ENCODE data around the gene CDH24. TPM values are rescaled to one million over a fixed set of nuclear protein-coding genes. Genes with fewer than 3 reads are reported as not detected.

The CDH24 gene
- total RNA-seq, 1 donor from 2014 or later: 1.3 TPM

DNA sequence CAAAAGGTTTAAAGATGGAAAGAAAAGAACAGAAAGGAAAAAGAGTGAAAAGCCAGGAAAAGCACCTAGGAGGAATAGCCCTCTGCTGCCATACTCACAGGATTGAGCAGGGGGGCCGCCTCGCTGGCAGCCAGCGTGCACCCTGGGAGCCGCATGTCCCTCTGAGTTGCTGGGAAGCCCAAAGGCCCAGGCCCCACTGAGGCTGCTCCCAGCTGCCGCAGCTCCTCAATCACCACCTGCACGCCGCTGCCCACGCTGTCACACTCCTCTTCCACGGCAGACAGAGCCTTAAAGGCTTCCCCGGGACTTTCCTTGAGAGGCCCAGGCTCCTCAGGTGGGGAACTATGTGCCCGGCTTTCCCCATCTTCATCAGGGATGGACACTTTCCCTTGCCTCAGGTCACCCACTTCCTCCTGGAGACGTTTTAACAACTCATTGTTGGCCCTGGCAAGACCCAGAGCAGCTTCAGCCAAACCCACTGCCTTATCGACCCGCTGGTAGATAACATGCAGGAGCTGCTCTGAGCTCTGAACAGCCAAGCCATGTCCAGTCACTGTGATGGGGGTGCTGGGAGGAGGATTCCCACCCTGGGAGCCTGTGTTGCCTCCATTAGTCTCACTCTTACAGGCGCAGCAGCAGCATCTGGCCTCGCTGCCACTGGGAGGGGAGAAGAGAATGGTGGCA is 58.8 kb downstream of the CDH24 start:
- Mint-ChIP-seq H3K9me3 (no peaks in the 10 kb centered on the region), H3K27me3 (no peaks in the 10 kb centered on the region), H3K27ac (no peak overlapping the region), H3K36me3 (ENCODE audit: low read depth) (peaks cover 12% of the 10 kb centered on the region), H3K4me1 (peaks cover 3% of the 10 kb centered on the region), H3K4me3 (no peak overlapping the region)
- ChIA-PET POLR2A (no interaction called here), CTCF (interaction anchor here (6.9 kb wide), 1 partner anchor 61 kb away, joined by 123 read pairs; the partner anchor contains the start of gene CDH24)
- ATAC-seq (ENCODE audit: low read depth) (no peak), DNase-seq (no peak)
- TF ChIP-seq, protein P1, sequence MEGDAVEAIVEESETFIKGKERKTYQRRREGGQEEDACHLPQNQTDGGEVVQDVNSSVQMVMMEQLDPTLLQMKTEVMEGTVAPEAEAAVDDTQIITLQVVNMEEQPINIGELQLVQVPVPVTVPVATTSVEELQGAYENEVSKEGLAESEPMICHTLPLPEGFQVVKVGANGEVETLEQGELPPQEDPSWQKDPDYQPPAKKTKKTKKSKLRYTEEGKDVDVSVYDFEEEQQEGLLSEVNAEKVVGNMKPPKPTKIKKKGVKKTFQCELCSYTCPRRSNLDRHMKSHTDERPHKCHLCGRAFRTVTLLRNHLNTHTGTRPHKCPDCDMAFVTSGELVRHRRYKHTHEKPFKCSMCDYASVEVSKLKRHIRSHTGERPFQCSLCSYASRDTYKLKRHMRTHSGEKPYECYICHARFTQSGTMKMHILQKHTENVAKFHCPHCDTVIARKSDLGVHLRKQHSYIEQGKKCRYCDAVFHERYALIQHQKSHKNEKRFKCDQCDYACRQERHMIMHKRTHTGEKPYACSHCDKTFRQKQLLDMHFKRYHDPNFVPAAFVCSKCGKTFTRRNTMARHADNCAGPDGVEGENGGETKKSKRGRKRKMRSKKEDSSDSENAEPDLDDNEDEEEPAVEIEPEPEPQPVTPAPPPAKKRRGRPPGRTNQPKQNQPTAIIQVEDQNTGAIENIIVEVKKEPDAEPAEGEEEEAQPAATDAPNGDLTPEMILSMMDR (IDR thresholded peaks at IDR 0.05): no peak
- intact Hi-C loops (cut with micrococcal nuclease): no loop called here

DNA sequence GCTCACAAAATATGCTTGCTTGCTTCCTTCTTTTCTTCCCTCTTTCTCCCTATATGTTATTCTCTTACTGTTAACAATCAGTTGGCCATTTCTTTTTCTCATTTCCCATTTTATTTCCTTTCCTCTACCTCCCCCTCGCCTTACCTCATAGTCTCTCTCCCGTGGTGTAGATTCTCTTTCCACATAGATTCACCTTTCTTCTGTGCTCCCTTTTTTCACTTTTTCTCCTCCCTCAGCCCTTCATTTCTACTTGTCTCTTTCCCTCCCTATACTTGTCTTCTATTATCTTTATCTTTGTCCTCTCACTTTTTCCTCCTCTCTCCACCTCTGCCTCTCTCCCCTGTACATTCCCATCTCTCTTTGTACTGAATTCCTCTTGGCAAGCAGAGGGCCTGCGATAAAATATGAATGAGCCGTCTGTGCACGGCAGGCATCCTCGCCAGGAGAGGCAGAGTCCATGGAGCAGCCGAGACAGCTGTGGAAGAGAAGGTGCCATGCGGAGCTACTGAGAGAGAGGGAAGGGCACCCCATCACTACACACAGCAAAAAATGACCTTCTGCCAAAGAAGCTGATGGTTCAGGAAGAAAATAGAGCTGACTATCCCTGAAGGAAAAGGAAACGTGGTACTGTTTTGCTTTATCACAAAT is 59.5 kb downstream of the CDH24 start:
- POLR2A ChIA-PET: no interaction called here
- no peak overlapping the region for H3K27ac Mint-ChIP-seq
- H3K27me3 Mint-ChIP-seq: no peaks in the 10 kb centered on the region
- no peaks in the 10 kb centered on the region for H3K9me3 Mint-ChIP-seq
- TF ChIP-seq, protein P1 (IDR thresholded peaks at IDR 0.05): no peak
- H3K36me3 Mint-ChIP-seq (ENCODE audit: low read depth): peaks cover 16% of the 10 kb centered on the region
- no peak overlapping the region for H3K4me3 Mint-ChIP-seq
- no peak for ATAC-seq (ENCODE audit: low read depth)
- intact Hi-C loops (cut with micrococcal nuclease): no loop called here
- no peak for DNase-seq
- CTCF ChIA-PET: interaction anchor here (3.4 to 6.9 kb wide), 3 partner anchors 9 to 61 kb away, joined by 39 to 123 read pairs (median 48); partner anchors contain the start of gene CDH24
- peaks cover 3% of the 10 kb centered on the region for H3K4me1 Mint-ChIP-seq

Other genes with a start within 250 kb of the CDH24 start
- gene SLC7A7, start 242.1 kb downstream of the CDH24 start, total RNA-seq: 30.8 and 33.7 TPM in 2 replicates
- 142 and 150 TPM in 2 replicates for gene MRPL52, start 227.6 kb downstream of the CDH24 start, total RNA-seq
- gene MMP14, start 220.9 kb downstream of the CDH24 start, total RNA-seq: 3.4 and 4.1 TPM in 2 replicates
- 83.2 and 83.3 TPM in 2 replicates for gene LRP10, start 185.8 kb downstream of the CDH24 start, total RNA-seq
- 0.71 and 1.4 TPM in 2 replicates for gene REM2, start 174.3 kb downstream of the CDH24 start, total RNA-seq
- gene RBM23, start 138.4 kb downstream of the CDH24 start, total RNA-seq: 130 and 131 TPM in 2 replicates
- gene PRMT5, start 128.1 kb downstream of the CDH24 start, total RNA-seq: 75.3 and 96.5 TPM in 2 replicates
- 28.4 and 33.2 TPM in 2 replicates for gene HAUS4, start 100.4 kb downstream of the CDH24 start, total RNA-seq
- 0.29 and 0.67 TPM in 2 replicates for gene AJUBA, start 75.0 kb downstream of the CDH24 start, total RNA-seq
- gene C14orf93, start 47.4 kb downstream of the CDH24 start, total RNA-seq: 13.5 and 14.0 TPM in 2 replicates
- gene PSMB5, start 22.6 kb downstream of the CDH24 start, total RNA-seq: 53.3 and 67.5 TPM in 2 replicates
- not detected in 2 replicates for gene PSMB11, start 15.3 kb downstream of the CDH24 start, total RNA-seq
- 238 and 263 TPM in 2 replicates for gene ACIN1, start 37.6 kb upstream of the CDH24 start, total RNA-seq
- 35.3 and 36.0 TPM in 2 replicates for gene C14orf119, start 38.0 kb upstream of the CDH24 start, total RNA-seq
- gene CIROP, start 47.5 kb upstream of the CDH24 start, total RNA-seq: not detected in 2 replicates
- gene CEBPE, start 61.7 kb upstream of the CDH24 start, total RNA-seq: 0.17 and 0.20 TPM in 2 replicates
- 0.76 and 1.8 TPM in 2 replicates for gene SLC7A8, start 126.1 kb upstream of the CDH24 start, total RNA-seq
- not detected in 2 replicates for gene RNF212B, start 180.4 kb upstream of the CDH24 start, total RNA-seq
- 10.8 and 11.5 TPM in 2 replicates for gene HOMEZ, start 228.6 kb upstream of the CDH24 start, total RNA-seq
- gene PPP1R3E, start 245.3 kb upstream of the CDH24 start, total RNA-seq: 23.4 and 28.9 TPM in 2 replicates
- gene BCL2L2, start 249.3 kb upstream of the CDH24 start, total RNA-seq: 10.4 and 11.8 TPM in 2 replicates

Data from activated B cell treated with CpG ODN at 0.5 μM for 24 hours (primary cell).